Measurements from ENCODE around the gene PARL.
"Not testable (repeated sequence)": the region's sequence is repeated elsewhere in the genome, so short reads cannot be mapped to it uniquely, and the experiment has no call there.

The PARL gene

DNA sequence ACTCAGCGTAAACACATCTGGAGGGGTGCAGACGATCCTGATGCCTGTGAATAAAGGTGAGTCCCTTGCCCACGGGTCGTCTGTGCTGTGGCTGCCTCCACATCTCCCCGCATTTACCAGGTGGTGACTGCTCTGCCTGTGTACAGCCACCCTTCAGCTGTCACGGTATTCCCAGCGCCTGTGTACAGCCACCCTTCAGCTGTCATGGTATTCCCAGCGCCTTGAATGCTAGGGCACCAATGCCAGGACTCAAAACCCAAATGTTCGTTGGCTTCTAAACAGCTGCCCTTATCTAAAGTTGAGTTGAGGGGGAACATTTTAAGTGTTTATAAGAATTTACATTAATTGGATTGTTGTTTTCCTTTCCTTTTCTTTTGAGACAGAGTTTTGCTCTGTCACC lies 86.7 kb downstream of the PARL start:
- H3K36me3 ChIP-seq (ENCODE audit: control insufficient read depth, low read depth, low read length), result peaks cover 66% of the 10 kb centered on the region
- no peak overlapping the region for H3K27ac ChIP-seq (ENCODE audit: low read length)
- no peak overlapping the region for H3K9ac ChIP-seq (ENCODE audit: low read length)
- no peaks in the 10 kb centered on the region for H3K27me3 ChIP-seq (ENCODE audit: control insufficient read depth, insufficient read depth, low read length)
- no peaks in the 10 kb centered on the region for H3K4me1 ChIP-seq (ENCODE audit: control insufficient read depth, low read depth, low read length)
- H3K4me3 ChIP-seq (ENCODE audit: low read length), result no peak overlapping the region
- no peaks in the 10 kb centered on the region for H3K9me3 ChIP-seq (ENCODE audit: control insufficient read depth, low read depth, low read length)

DNA sequence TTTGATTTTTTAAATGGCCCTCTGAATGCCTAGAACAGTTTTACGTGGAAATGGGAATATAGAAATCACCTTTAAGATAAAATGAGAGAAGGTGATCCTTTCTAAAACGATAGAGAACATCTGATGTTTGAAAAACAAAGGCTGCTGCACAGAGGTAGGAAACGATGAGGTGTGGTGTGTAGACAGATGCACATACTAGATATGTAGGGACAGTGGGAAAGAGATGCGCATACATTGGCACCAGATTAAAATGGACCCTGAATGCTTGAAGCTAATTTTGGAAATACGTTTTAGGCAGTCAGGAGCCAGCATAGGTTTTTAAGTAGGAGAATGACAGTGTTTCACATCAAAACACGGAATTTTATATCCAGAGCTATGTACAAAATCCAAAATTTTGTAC lies 88.3 kb downstream of the PARL start:
- H3K36me3 ChIP-seq (ENCODE audit: control insufficient read depth, low read depth, low read length), result peaks cover 63% of the 10 kb centered on the region
- H3K9me3 ChIP-seq (ENCODE audit: control insufficient read depth, low read depth, low read length), result no peaks in the 10 kb centered on the region
- no peak overlapping the region for H3K4me3 ChIP-seq (ENCODE audit: low read length)

DNA sequence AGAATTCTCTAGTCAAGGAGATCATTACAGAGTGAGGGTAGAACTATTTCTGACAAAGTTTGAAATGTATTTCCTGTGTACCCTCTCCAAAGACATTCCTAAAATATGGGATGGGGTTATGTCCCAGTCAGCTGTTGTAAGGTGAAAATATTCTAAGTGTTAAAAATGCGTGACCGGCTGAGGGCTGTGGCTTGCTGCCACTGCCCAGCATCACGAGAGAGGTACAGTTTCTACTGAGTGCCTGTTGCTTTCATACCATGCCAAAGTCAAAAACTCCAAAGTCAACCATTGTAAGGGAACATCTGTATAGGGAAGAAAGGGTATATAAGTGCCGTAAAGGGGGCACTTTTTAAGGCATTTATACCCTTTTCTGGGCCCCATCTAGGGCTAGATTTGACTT lies 90.2 kb downstream of the PARL start:
- H3K9ac ChIP-seq (ENCODE audit: low read length), result no peak overlapping the region
- no peaks in the 10 kb centered on the region for H3K4me1 ChIP-seq (ENCODE audit: control insufficient read depth, low read depth, low read length)
- H3K27me3 ChIP-seq (ENCODE audit: control insufficient read depth, insufficient read depth, low read length), result no peaks in the 10 kb centered on the region
- peaks cover 61% of the 10 kb centered on the region for H3K36me3 ChIP-seq (ENCODE audit: control insufficient read depth, low read depth, low read length)
- H3K27ac ChIP-seq (ENCODE audit: low read length), result no peak overlapping the region
- H3K9me3 ChIP-seq (ENCODE audit: control insufficient read depth, low read depth, low read length), result no peaks in the 10 kb centered on the region
- no peak overlapping the region for H3K4me3 ChIP-seq (ENCODE audit: low read length)

More for the DNA sequence above, 88.3 kb downstream of the PARL start:
- no peaks in the 10 kb centered on the region for H3K27me3 ChIP-seq (ENCODE audit: control insufficient read depth, insufficient read depth, low read length)
- no peak overlapping the region for H3K9ac ChIP-seq (ENCODE audit: low read length)
- no peaks in the 10 kb centered on the region for H3K4me1 ChIP-seq (ENCODE audit: control insufficient read depth, low read depth, low read length)
- no peak overlapping the region for H3K27ac ChIP-seq (ENCODE audit: low read length)

DNA sequence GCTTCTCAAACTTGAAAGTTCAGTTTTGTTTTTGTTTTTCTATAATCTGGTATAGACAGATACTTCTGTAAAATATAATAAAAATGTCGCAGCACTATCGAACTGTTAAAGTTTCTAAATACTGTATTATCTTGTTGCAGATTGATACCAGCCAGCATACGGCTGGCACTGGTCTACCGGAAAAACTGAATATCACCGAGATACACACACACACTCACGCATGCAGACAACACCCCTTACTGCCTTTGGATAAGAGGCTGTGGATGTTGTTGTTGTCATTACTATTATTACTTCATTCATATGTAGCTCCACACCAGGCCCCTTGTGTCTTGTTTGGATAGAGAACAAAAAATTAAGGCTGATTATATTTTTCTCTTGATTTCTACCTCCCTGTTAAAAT lies 91.7 kb downstream of the PARL start:
- Histone ChIP-seq H3K4me3 (ENCODE audit: low read length) (no peak overlapping the region), H3K4me1 (ENCODE audit: control insufficient read depth, low read depth, low read length) (no peaks in the 10 kb centered on the region), H3K27me3 (ENCODE audit: control insufficient read depth, insufficient read depth, low read length) (no peaks in the 10 kb centered on the region), H3K27ac (ENCODE audit: low read length) (no peak overlapping the region), H3K9me3 (ENCODE audit: control insufficient read depth, low read depth, low read length) (no peaks in the 10 kb centered on the region), H3K36me3 (ENCODE audit: control insufficient read depth, low read depth, low read length) (peaks cover 53% of the 10 kb centered on the region), H3K9ac (ENCODE audit: low read length) (no peak overlapping the region)

DNA sequence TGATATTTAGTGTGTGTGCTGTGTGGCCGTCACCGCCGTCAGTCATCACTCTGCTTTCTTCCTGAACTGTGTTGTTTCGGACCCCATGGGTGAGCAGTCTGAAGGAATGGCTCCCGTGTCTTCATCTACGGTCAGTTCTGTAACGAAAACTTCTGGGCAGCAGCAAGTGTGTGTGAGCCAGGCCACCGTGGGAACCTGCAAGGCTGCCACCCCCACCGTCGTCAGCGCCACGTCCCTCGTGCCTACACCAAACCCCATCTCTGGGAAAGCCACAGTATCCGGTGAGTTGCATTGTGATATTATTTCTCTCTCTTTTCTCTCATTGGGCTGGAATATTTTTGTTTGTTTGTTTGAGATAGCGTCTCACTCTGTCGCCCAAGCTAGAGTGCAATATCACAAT lies 94.0 kb downstream of the PARL start:
- Histone ChIP-seq H3K4me3 (ENCODE audit: low read length) (no peak overlapping the region), H3K27ac (ENCODE audit: low read length) (no peak overlapping the region), H3K9ac (ENCODE audit: low read length) (no peak overlapping the region), H3K27me3 (ENCODE audit: control insufficient read depth, insufficient read depth, low read length) (no peaks in the 10 kb centered on the region), H3K9me3 (ENCODE audit: control insufficient read depth, low read depth, low read length) (no peaks in the 10 kb centered on the region), H3K4me1 (ENCODE audit: control insufficient read depth, low read depth, low read length) (no peaks in the 10 kb centered on the region), H3K36me3 (ENCODE audit: control insufficient read depth, low read depth, low read length) (peaks cover 60% of the 10 kb centered on the region)

DNA sequence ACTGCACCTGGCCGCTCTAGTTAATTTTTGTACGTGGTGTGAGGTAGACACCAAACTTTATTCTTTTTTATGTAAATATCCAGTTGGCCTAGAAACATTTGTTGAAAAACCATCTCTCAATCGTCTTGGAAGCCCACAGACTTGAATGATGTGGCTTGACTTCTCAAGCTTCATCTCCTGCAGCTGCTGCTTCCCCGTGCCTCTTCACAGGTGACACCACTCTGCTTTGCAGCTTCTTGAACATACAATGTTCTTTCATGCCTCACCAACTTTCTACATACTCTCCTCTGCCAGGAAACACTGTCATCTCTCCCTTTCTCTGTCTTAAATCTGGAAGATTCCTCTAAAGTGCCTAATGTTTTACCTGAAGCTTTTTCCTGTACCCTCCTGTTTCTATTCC lies 94.9 kb downstream of the PARL start:
- H3K36me3 ChIP-seq (ENCODE audit: control insufficient read depth, low read depth, low read length), result peaks cover 62% of the 10 kb centered on the region
- H3K9ac ChIP-seq (ENCODE audit: low read length), result no peak overlapping the region
- no peaks in the 10 kb centered on the region for H3K27me3 ChIP-seq (ENCODE audit: control insufficient read depth, insufficient read depth, low read length)
- no peaks in the 10 kb centered on the region for H3K9me3 ChIP-seq (ENCODE audit: control insufficient read depth, low read depth, low read length)
- H3K4me1 ChIP-seq (ENCODE audit: control insufficient read depth, low read depth, low read length), result no peaks in the 10 kb centered on the region
- H3K4me3 ChIP-seq (ENCODE audit: low read length), result no peak overlapping the region
- no peak overlapping the region for H3K27ac ChIP-seq (ENCODE audit: low read length)

DNA sequence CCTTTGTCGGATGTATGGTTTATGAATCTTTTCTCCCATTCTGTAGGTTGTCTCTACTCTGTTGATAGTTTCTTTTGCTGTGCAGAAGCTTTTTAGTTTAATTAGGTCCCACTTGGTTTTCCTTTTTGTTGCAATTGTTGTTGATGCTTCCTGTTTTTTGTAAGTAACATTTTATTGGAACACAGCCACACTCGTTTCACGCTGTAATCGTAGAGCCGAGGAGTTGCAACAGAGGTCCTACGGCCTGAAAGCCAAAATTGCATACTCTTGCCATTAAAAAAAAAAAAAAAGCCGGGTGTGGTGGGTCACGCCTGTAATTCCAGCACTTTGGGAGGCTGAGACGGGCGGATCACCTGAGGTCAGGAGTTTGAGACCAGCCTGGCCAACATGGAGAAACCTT lies 100.2 kb downstream of the PARL start:
- not testable (repeated sequence) for H3K9ac ChIP-seq (ENCODE audit: low read length); H3K4me3 ChIP-seq (ENCODE audit: low read length); H3K27me3 ChIP-seq (ENCODE audit: control insufficient read depth, insufficient read depth, low read length); H3K9me3 ChIP-seq (ENCODE audit: control insufficient read depth, low read depth, low read length); H3K27ac ChIP-seq (ENCODE audit: low read length); H3K4me1 ChIP-seq (ENCODE audit: control insufficient read depth, low read depth, low read length)
- H3K36me3 ChIP-seq (ENCODE audit: control insufficient read depth, low read depth, low read length), result peaks cover 65% of the 10 kb centered on the region

DNA sequence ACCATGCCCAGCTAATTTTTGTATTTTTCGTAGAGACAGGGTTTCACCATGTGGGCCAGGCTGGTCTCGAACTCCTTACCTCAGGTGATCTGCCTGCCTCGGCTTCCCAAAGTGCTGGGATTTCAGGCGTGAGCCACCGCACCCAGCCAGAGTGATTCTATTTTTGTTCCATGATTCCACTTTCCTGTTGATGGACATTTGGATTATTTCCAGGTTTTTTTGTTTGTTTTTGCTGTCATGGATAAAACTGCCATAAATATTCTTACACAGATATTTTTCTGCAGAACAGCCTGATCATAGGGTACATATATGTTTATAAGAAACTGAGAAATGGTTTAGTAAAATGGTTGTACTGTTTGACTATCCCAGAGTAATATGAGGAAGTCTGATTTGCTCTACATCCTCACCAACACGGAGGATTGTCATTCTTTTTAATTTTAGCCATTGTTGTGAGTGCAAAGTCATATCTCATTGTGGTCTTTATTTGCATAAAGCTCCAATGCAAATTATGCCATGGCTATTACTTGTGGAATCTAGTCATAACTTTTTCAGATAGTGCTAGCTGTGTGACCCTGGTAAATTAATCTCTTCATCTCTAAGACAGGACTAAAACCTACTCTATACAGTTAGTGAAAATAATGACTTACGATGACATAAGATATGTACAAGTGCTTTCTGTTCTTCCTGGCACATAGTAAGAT lies 102.0 kb downstream of the PARL start:
- H3K36me3 ChIP-seq (ENCODE audit: control insufficient read depth, low read depth, low read length), result peaks cover 74% of the 10 kb centered on the region

DNA sequence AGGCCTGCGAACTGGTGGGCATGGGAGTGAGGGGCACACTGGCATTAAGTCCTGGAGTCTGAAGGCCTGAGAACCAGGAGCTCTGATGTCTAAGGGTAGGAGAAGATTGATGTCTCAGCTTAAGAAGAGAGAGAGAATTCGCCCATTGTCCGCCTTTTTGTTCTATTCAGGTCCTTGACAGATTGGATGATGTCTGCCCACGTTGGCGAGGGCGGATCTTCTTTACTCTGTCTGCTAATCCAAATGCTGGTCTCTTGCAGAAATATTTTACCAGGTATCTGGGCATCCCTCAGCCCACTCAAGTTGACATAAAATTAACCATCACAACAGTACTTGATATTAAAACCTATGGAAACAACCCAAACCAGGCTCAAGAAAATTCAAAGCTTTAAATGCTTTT lies 103.4 kb downstream of the PARL start:
- no peaks in the 10 kb centered on the region for H3K9me3 ChIP-seq (ENCODE audit: control insufficient read depth, low read depth, low read length)
- no peak overlapping the region for H3K9ac ChIP-seq (ENCODE audit: low read length)
- no peaks in the 10 kb centered on the region for H3K4me1 ChIP-seq (ENCODE audit: control insufficient read depth, low read depth, low read length)
- H3K36me3 ChIP-seq (ENCODE audit: control insufficient read depth, low read depth, low read length), result peaks cover 75% of the 10 kb centered on the region
- H3K27ac ChIP-seq (ENCODE audit: low read length), result no peak overlapping the region
- no peak overlapping the region for H3K4me3 ChIP-seq (ENCODE audit: low read length)
- H3K27me3 ChIP-seq (ENCODE audit: control insufficient read depth, insufficient read depth, low read length), result no peaks in the 10 kb centered on the region

More for the DNA sequence above, 102.0 kb downstream of the PARL start:
- Histone ChIP-seq H3K4me3 (ENCODE audit: low read length) (no peak overlapping the region), H3K9me3 (ENCODE audit: control insufficient read depth, low read depth, low read length) (no peaks in the 10 kb centered on the region), H3K27ac (ENCODE audit: low read length) (no peak overlapping the region), H3K27me3 (ENCODE audit: control insufficient read depth, insufficient read depth, low read length) (no peaks in the 10 kb centered on the region), H3K9ac (ENCODE audit: low read length) (no peak overlapping the region), H3K4me1 (ENCODE audit: control insufficient read depth, low read depth, low read length) (no peaks in the 10 kb centered on the region)

DNA sequence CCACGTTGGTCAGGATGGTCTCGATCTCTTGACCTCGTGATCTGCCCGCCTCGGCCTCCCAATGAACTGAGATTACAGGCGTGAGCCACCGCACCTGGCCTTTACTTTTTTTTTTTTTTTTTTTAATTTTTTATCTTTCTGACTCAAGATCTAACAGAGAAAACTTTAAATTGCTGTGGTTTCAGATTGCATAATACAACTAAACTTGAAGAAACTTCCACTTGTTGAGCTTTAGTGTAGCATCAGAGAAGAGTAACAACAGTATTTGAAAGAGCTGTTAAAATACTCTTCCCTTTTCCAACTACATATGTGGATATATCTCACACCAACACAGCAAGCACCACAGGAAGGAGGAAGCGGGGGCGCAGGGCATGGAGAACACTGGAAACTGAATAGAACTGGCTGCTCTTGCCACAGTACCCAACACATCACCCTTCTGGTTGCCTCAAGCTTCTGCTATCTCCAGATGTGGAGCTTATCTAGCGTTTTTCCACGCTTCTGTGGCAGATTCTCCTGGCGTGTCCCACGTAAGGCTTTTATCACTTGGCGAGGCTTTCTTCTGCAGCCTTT lies 104.7 kb downstream of the PARL start:
- Histone ChIP-seq H3K9ac (ENCODE audit: low read length) (no peak overlapping the region), H3K36me3 (ENCODE audit: control insufficient read depth, low read depth, low read length) (peaks cover 79% of the 10 kb centered on the region), H3K27ac (ENCODE audit: low read length) (no peak overlapping the region), H3K4me1 (ENCODE audit: control insufficient read depth, low read depth, low read length) (no peaks in the 10 kb centered on the region), H3K27me3 (ENCODE audit: control insufficient read depth, insufficient read depth, low read length) (no peaks in the 10 kb centered on the region), H3K9me3 (ENCODE audit: control insufficient read depth, low read depth, low read length) (no peaks in the 10 kb centered on the region), H3K4me3 (ENCODE audit: low read length) (no peak overlapping the region)

All from iPS-18a (cell line).